Activated CD4-positive, alpha-beta memory T cell treated with anti-CD3 and anti-CD28 coated beads, Interleukin-2, amount 10 ng/mL, durations not matched to agents 7 days and 5 days (primary cell): Measurements from ENCODE around the gene TESK2. TPM values are rescaled to one million over a fixed set of nuclear protein-coding genes. Genes with fewer than 3 reads are reported as not detected.
"Not testable (repeated sequence)": the region's sequence is repeated elsewhere in the genome, so short reads cannot be mapped to it uniquely, and the experiment has no call there.

Experiments
- CTCF ChIA-PET: fragments of 350-600 bp; sonication (Branson Sonifier 250); formaldehyde crosslinking; loops from one replicate; lab custom pipeline; 2021; ENCODE audit warnings: antibody characterized with exemption, inconsistent platforms; lab: Charles Lee
- POLR2A ChIA-PET: fragments of 350-600 bp; sonication (Branson Sonifier 250); formaldehyde crosslinking; loops from one replicate; lab custom pipeline; 2021; ENCODE audit warnings: antibody characterized with exemption; lab: Charles Lee
- DNase-seq: peaks from one replicate; pipeline ENCODE4 v3.0.0-alpha.2; 2020
- H3K27ac Mint-ChIP-seq: one replicate; pipeline ENCODE4 v1.8.0; 2021; ENCODE audit warnings: mild to moderate bottlenecking, mixed read lengths
- H3K27me3 Mint-ChIP-seq: one replicate; pipeline ENCODE4 v1.8.0; 2021; ENCODE audit warnings: mixed read lengths
- H3K36me3 Mint-ChIP-seq: one replicate; pipeline ENCODE4 v1.8.0; 2021; ENCODE audit warnings: low read depth, mixed read lengths
- H3K4me1 Mint-ChIP-seq: one replicate; pipeline ENCODE4 v1.8.0; 2021; ENCODE audit warnings: mixed read lengths
- H3K4me3 Mint-ChIP-seq: one replicate; pipeline ENCODE4 v1.8.0; 2021; ENCODE audit warnings: mild to moderate bottlenecking, mixed read lengths
- H3K9me3 Mint-ChIP-seq: one replicate; pipeline ENCODE4 v1.8.0; 2021; ENCODE audit warnings: mixed read lengths
- total RNA-seq, 2 experiments: library from RNA; stranded (reverse); gene quantifications; one replicate each; pipeline ENCODE4 v1.2.3, GENCODE V29; 2021

The TESK2 gene
- total RNA-seq: 1 to 10 TPM; 3.7 to 4.3 TPM

GRCh38 chr1:45490626-45491486, at the start of gene TESK2:
TSS of gene TESK2 (minus strand) at chr1:45491163. CDS start at chr1:45457785, 33,378 bp downstream.
- H3K27me3 Mint-ChIP-seq: peaks cover 7% of the 10 kb centered on the region
- H3K27ac Mint-ChIP-seq: no peak within 1 kb of the TSS
- no peak within 1 kb of the TSS for H3K4me3 Mint-ChIP-seq
- CTCF ChIA-PET: interaction anchor here (0.6 to 7.2 kb wide), 12 partner anchors 9 to 823 kb away, joined by 3 to 140 read pairs (median 20); partner anchors contain the start of genes CCDC163, HECTD3, MMACHC and MUTYH
- DNase-seq: peak; percentile 98
- POLR2A ChIA-PET: interaction anchor here (0.7 to 7.0 kb wide), 15 partner anchors 8 to 769 kb away, joined by 3 to 71 read pairs (median 6); partner anchors contain the start of genes AKR1A1, CCDC163, HECTD3 and MMACHC
- H3K36me3 Mint-ChIP-seq: peaks cover 3% of the 10 kb centered on the region
- peaks cover 7% of the 10 kb centered on the region for H3K4me1 Mint-ChIP-seq
- no peaks in the 10 kb centered on the region for H3K9me3 Mint-ChIP-seq

- Mint-ChIP-seq H3K4me1 (peaks cover 19% of the 10 kb centered on the region), H3K4me3 (no peak overlapping the region), H3K27me3 (peaks cover 3% of the 10 kb centered on the region), H3K9me3 (no peaks in the 10 kb centered on the region), H3K36me3 (no peaks in the 10 kb centered on the region), H3K27ac (no peak overlapping the region)
- ChIA-PET CTCF (interaction anchor here (0.7 to 1.7 kb wide), 4 partner anchors 14 to 34 kb away, joined by 3 to 7 read pairs (median 4); partner anchors contain the start of genes AKR1A1 and PRDX1), POLR2A (interaction anchor here (1.0 to 5.6 kb wide), 6 partner anchors 8 to 33 kb away, joined by 4 to 63 read pairs (median 6); partner anchors contain the start of genes AKR1A1 and PRDX1)
- DNase-seq: no peak
Measured at GRCh38 chr1:45536886-45537285, 45.9 kb upstream of the TESK2 start.

- Mint-ChIP-seq H3K27me3 (peaks cover 3% of the 10 kb centered on the region), H3K9me3 (no peaks in the 10 kb centered on the region), H3K36me3 (no peaks in the 10 kb centered on the region), H3K4me1 (peaks cover 21% of the 10 kb centered on the region), H3K4me3 (no peak overlapping the region), H3K27ac (no peak overlapping the region)
- CTCF ChIA-PET: interaction anchor here (0.7 to 1.7 kb wide), 5 partner anchors 9 to 34 kb away, joined by 3 to 7 read pairs (median 4); partner anchors contain the start of genes AKR1A1 and PRDX1
- no peak for DNase-seq
- POLR2A ChIA-PET: interaction anchor here (1.0 to 5.6 kb wide), 6 partner anchors 9 to 34 kb away, joined by 4 to 63 read pairs (median 6); partner anchors contain the start of genes AKR1A1 and PRDX1
Measured at GRCh38 chr1:45535988-45536766, 45.2 kb upstream of the TESK2 start.

- Mint-ChIP-seq H3K9me3 (no peaks in the 10 kb centered on the region), H3K27me3 (peaks cover 4% of the 10 kb centered on the region), H3K36me3 (no peaks in the 10 kb centered on the region), H3K4me1 (peaks cover 15% of the 10 kb centered on the region), H3K27ac (no peak overlapping the region), H3K4me3 (no peak overlapping the region)
- no peak for DNase-seq
- POLR2A ChIA-PET: interaction anchor here (1.3 kb wide), 1 partner anchor 19 kb away, joined by 5 read pairs; the partner anchor contains the start of gene AKR1A1
- CTCF ChIA-PET: no interaction called here
Measured at GRCh38 chr1:45531873-45532272, 40.9 kb upstream of the TESK2 start.

- Mint-ChIP-seq H3K4me3 (no peak overlapping the region), H3K4me1 (peaks cover 5% of the 10 kb centered on the region), H3K36me3 (no peaks in the 10 kb centered on the region), H3K9me3 (no peaks in the 10 kb centered on the region), H3K27me3 (peaks cover 12% of the 10 kb centered on the region), H3K27ac (no peak overlapping the region)
- ChIA-PET CTCF (interaction anchor here (0.7 kb wide), 1 partner anchor 635 kb away, joined by 4 read pairs; no protein-coding TSS in a partner anchor), POLR2A (interaction anchor here (2.6 kb wide), 1 partner anchor 9 kb away, joined by 14 read pairs; the partner anchor contains the start of gene PRDX1)
- no peak for DNase-seq
Measured at GRCh38 chr1:45530632-45531135, 39.7 kb upstream of the TESK2 start.

- Mint-ChIP-seq H3K4me1 (peaks cover 22% of the 10 kb centered on the region), H3K4me3 (no peak overlapping the region), H3K9me3 (no peaks in the 10 kb centered on the region), H3K27me3 (peaks cover 14% of the 10 kb centered on the region), H3K27ac (no peak overlapping the region), H3K36me3 (peaks cover 9% of the 10 kb centered on the region)
- POLR2A ChIA-PET: interaction anchor here (0.7 to 1.5 kb wide), 2 partner anchors 18 to 66 kb away, joined by 3 read pairs; no protein-coding TSS in a partner anchor
- CTCF ChIA-PET: no interaction called here
- DNase-seq: no peak
Measured at GRCh38 chr1:45526135-45526644, 35.2 kb upstream of the TESK2 start.

- DNase-seq, H3K4me3 Mint-ChIP-seq, H3K9me3 Mint-ChIP-seq, H3K27ac Mint-ChIP-seq: not testable (repeated sequence)
- ChIA-PET POLR2A (interaction anchor here (1.3 to 5.5 kb wide), 6 partner anchors 11 to 184 kb away, joined by 3 to 142 read pairs (median 34); partner anchors contain the start of genes AKR1A1, MUTYH, NASP and TOE1), CTCF (interaction anchor here (0.9 to 1.9 kb wide), 2 partner anchors 19 to 45 kb away, joined by 3 to 5 read pairs; no protein-coding TSS in a partner anchor)
- peaks cover 36% of the 10 kb centered on the region for H3K4me1 Mint-ChIP-seq
- H3K36me3 Mint-ChIP-seq: peaks cover 18% of the 10 kb centered on the region
- peaks cover 14% of the 10 kb centered on the region for H3K27me3 Mint-ChIP-seq
Measured at GRCh38 chr1:45523975-45524374, 33.0 kb upstream of the TESK2 start.

- H3K4me3 Mint-ChIP-seq, DNase-seq, H3K9me3 Mint-ChIP-seq, H3K27ac Mint-ChIP-seq, CTCF ChIA-PET: not testable (repeated sequence)
- POLR2A ChIA-PET: interaction anchor here (1.3 to 5.5 kb wide), 6 partner anchors 10 to 184 kb away, joined by 3 to 142 read pairs (median 34); partner anchors contain the start of genes AKR1A1, MUTYH, NASP and TOE1
- H3K36me3 Mint-ChIP-seq: peaks cover 23% of the 10 kb centered on the region
- H3K4me1 Mint-ChIP-seq: peaks cover 41% of the 10 kb centered on the region
- peaks cover 14% of the 10 kb centered on the region for H3K27me3 Mint-ChIP-seq
Measured at GRCh38 chr1:45523516-45523915, 32.6 kb upstream of the TESK2 start.

- DNase-seq: no peak
- Mint-ChIP-seq H3K27ac (peak overlapping the region; percentile 88), H3K9me3 (no peaks in the 10 kb centered on the region), H3K4me1 (peaks cover 42% of the 10 kb centered on the region), H3K36me3 (peaks cover 24% of the 10 kb centered on the region), H3K27me3 (peaks cover 12% of the 10 kb centered on the region), H3K4me3 (peak overlapping the region; percentile 95)
- CTCF ChIA-PET: interaction anchor here (1.2 to 2.4 kb wide), 12 partner anchors 11 to 219 kb away, joined by 4 to 23 read pairs (median 6); partner anchors contain the start of genes AKR1A1, MUTYH and TOE1
- POLR2A ChIA-PET: interaction anchor here (0.6 to 5.5 kb wide), 38 partner anchors 8 to 1577 kb away, joined by 3 to 142 read pairs (median 8); partner anchors contain the start of genes AKR1A1, BTBD19, CCDC163 and EIF2B3
Measured at GRCh38 chr1:45522324-45523104, 31.6 kb upstream of the TESK2 start.

GRCh38 chr1:45521413-45522323, 30.7 kb upstream of the TESK2 start, which contains the start of gene PRDX1:
TSS of gene PRDX1 (minus strand) at chr1:45521884. CDS start at chr1:45519043, 2,841 bp downstream.
- H3K9me3 Mint-ChIP-seq: no peaks in the 10 kb centered on the region
- peak within 1 kb of the TSS; percentile 95 for H3K4me3 Mint-ChIP-seq
- peaks cover 10% of the 10 kb centered on the region for H3K27me3 Mint-ChIP-seq
- peak within 1 kb of the TSS; percentile 88 for H3K27ac Mint-ChIP-seq
- H3K4me1 Mint-ChIP-seq: peaks cover 49% of the 10 kb centered on the region
- POLR2A ChIA-PET: interaction anchor here (0.6 to 5.5 kb wide), 44 partner anchors 8 to 1576 kb away, joined by 3 to 142 read pairs (median 7); partner anchors contain the start of genes AKR1A1, BTBD19, CCDC163 and EIF2B3
- DNase-seq: peak; percentile 97
- CTCF ChIA-PET: interaction anchor here (0.6 to 2.4 kb wide), 15 partner anchors 10 to 218 kb away, joined by 3 to 23 read pairs (median 6); partner anchors contain the start of genes AKR1A1, MUTYH and TOE1
- peaks cover 31% of the 10 kb centered on the region for H3K36me3 Mint-ChIP-seq
